Caki2 (cell line): ENCODE measurements around the gene TRHDE. TPM values are rescaled to one million over a fixed set of nuclear protein-coding genes. Genes with fewer than 3 reads are reported as not detected.

Source experiments
- DNase-seq: peaks from one replicate; pipeline ENCODE4 v3.0.0-alpha.2; 2015; ENCODE audit warnings: low read depth
- in situ Hi-C: cut with HindIII; loops from 2 replicates; pipeline ENCODE4 v1.10.0; 2016; ENCODE audit warnings: low sequenced_read_pairs, low pct_unique_long_range_greater_than_20kb, mixed read lengths
- total RNA-seq: library from RNA; depleted of rRNA; stranded (reverse); fragments of >200 nt; shearing (Covaris generic); gene quantifications from 2 replicates; pipeline ENCODE4 v1.2.3, GENCODE V29; 2014; ENCODE audit warnings: low replicate concordance

The TRHDE gene
- total RNA-seq, 1 experiment from 2014 or later = 36.2 TPM

- DNase-seq = peak; percentile 85
- in situ Hi-C loops = no loop called here
These were observed 599 bp upstream of the TRHDE start for GRCh38 chr12:72271451-72272090.

- DNase-seq = peak; percentile 83
- in situ Hi-C loops = no loop called here
These were observed 745 bp downstream of the TRHDE start for GRCh38 chr12:72272731-72273498.

- in situ Hi-C loops = no loop called here
- peak; percentile 83 for DNase-seq
These were observed 1.3 kb downstream of the TRHDE start for GRCh38 chr12:72273499-72273837.

GRCh38 chr12:72273851-72274351, 1.7 kb downstream of the TRHDE start:
- in situ Hi-C loops = no loop called here
- DNase-seq = no peak

- in situ Hi-C loops = no loop called here
- DNase-seq = peak; percentile 80
These were observed 2.8 kb downstream of the TRHDE start for GRCh38 chr12:72274931-72275330.

GRCh38 chr12:72275526-72275925, 3.4 kb downstream of the TRHDE start:
- peak; percentile 68 for DNase-seq
- in situ Hi-C loops = no loop called here

GRCh38 chr12:72276181-72276805, 4.1 kb downstream of the TRHDE start:
- DNase-seq = peak; percentile 85
- in situ Hi-C loops = no loop called here

- DNase-seq = peak; percentile 82
- in situ Hi-C loops = no loop called here
These were observed 5.2 kb downstream of the TRHDE start for GRCh38 chr12:72277415-72277814.

- in situ Hi-C loops = no loop called here
- DNase-seq = peak; percentile 63
These were observed 6.7 kb downstream of the TRHDE start for GRCh38 chr12:72278894-72279293.

GRCh38 chr12:72281126-72281525, 9.0 kb downstream of the TRHDE start:
- in situ Hi-C loops = no loop called here
- DNase-seq = peak; percentile 81

GRCh38 chr12:72282721-72283120, 10.6 kb downstream of the TRHDE start:
- peak; percentile 90 for DNase-seq
- in situ Hi-C loops = no loop called here

GRCh38 chr12:72285861-72286260, 13.7 kb downstream of the TRHDE start:
- in situ Hi-C loops = no loop called here
- peak; percentile 80 for DNase-seq

- in situ Hi-C loops = no loop called here
- DNase-seq = peak; percentile 49
These were observed 14.4 kb downstream of the TRHDE start for GRCh38 chr12:72286526-72286925.

GRCh38 chr12:72288436-72288835, 16.3 kb downstream of the TRHDE start:
- in situ Hi-C loops = no loop called here
- DNase-seq = peak; percentile 71

- in situ Hi-C loops = no loop called here
- DNase-seq = peak; percentile 24
These were observed 16.7 kb downstream of the TRHDE start for GRCh38 chr12:72288911-72289310.

- in situ Hi-C loops = no loop called here
- no peak for DNase-seq
These were observed 17.5 kb downstream of the TRHDE start for GRCh38 chr12:72289633-72290032.

GRCh38 chr12:72291175-72291574, 19.0 kb downstream of the TRHDE start:
- in situ Hi-C loops = no loop called here
- no peak for DNase-seq

- DNase-seq = no peak
- in situ Hi-C loops = no loop called here
These were observed 21.5 kb downstream of the TRHDE start for GRCh38 chr12:72293701-72294100.

GRCh38 chr12:72295101-72295500, 22.9 kb downstream of the TRHDE start:
- in situ Hi-C loops = no loop called here
- DNase-seq = no peak
